Uterus (tissue), 2 donors: ENCODE results near the gene SLC22A16.

Experiments
- CTCF ChIP-seq, 4 experiments: fragments of 200-600 bp in 2 of 4; fragments of 450-650 bp in 2 of 4; sonication (generic) in 2 of 4; IDR thresholded peaks; one replicate each; pipeline ENCODE4 v1.5.1; 2016 to 2019; ENCODE audit warnings: antibody characterized with exemption in 4 of 4, mild to moderate bottlenecking in 2 of 4, moderate library complexity in 1 of 4
- POLR2A ChIP-seq, 2 donors: fragments of 450-650 bp; IDR thresholded peaks; one replicate each; pipeline ENCODE4 v1.6.1; 2016; ENCODE audit warnings: antibody characterized with exemption in 2 of 2, mild to moderate bottlenecking in 1 of 2, moderate library complexity in 1 of 2

GRCh38 chr6:110412360-110412759, 64.1 kb downstream of the SLC22A16 start:
- TF ChIP-seq CTCF (IDR thresholded peaks at IDR 0.05) (no peak), POLR2A (IDR thresholded peaks at IDR 0.05) (no peak)
